GM18498 (cell line): Measurements from ENCODE around the gene POMT1.
"Not testable (repeated sequence)": the region's sequence is repeated elsewhere in the genome, so short reads cannot be mapped to it uniquely, and the experiment has no call there.

ENCODE experiments used
- ATAC-seq: cut with Tn5 transposase; IDR thresholded peaks from one replicate; pipeline ENCODE4 v1.9.1; 2021; ENCODE audit warnings: mild to moderate bottlenecking, moderate library complexity; ENCODE audit not compliant: unreplicated experiment

Gene POMT1

GRCh38 chr9:131495785-131496184, 6.9 kb upstream of the POMT1 start:
- ATAC-seq, result no peak

GRCh38 chr9:131496844-131497405, 5.8 kb upstream of the POMT1 start:
- ATAC-seq, result no peak

GRCh38 chr9:131499254-131499767, 3.4 kb upstream of the POMT1 start:
- ATAC-seq, result no peak

DNA sequence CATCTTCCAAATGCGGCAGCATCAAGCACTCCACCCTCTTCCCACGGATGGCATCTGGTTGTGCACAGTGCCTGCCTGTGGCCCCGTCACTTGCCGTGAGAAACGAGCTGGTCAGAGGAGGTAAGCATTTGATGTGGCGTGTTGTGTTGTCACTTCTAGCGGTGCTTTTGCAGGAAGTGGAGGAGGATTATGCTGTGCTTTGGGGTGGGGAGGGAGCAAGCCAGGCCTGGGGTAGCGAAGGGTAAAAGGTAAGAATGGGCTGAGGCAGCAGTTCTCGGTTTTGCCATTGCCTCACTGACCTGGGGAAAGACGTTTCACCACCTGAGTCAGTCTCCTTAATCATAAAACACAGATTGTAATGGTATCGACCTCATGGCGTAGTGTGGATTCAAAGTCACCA, 2.3 kb upstream of the POMT1 start:
- ATAC-seq, result no peak

DNA sequence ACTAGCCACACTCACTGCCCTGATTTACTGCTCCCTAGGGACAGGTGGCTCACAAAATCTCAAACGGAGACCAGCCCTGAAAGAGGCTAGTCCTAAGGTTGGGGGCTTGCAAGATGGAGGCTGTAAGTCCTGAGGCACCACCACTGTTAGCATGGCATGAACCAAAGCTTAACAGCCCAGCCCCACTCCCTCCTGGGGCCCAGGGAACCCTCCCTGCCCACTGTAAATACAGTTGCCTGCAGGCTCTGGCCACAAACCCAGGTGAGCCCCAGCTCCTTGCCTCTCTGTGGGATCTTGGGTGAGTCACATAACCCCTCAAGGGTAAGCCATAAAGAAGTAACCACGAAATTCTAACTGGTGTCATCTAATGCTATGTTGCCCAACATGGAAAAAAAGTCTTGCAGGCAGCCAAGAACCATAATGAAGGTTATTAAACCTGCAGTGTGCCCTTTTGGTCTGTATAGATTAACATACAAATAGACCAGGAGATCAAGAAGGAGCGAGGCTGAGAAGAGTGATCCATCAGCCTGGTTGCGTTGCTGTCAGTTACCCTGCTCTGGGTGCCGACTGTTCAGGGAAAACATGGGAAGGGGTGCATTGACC, 1.7 kb upstream of the POMT1 start:
- no peak for ATAC-seq

DNA sequence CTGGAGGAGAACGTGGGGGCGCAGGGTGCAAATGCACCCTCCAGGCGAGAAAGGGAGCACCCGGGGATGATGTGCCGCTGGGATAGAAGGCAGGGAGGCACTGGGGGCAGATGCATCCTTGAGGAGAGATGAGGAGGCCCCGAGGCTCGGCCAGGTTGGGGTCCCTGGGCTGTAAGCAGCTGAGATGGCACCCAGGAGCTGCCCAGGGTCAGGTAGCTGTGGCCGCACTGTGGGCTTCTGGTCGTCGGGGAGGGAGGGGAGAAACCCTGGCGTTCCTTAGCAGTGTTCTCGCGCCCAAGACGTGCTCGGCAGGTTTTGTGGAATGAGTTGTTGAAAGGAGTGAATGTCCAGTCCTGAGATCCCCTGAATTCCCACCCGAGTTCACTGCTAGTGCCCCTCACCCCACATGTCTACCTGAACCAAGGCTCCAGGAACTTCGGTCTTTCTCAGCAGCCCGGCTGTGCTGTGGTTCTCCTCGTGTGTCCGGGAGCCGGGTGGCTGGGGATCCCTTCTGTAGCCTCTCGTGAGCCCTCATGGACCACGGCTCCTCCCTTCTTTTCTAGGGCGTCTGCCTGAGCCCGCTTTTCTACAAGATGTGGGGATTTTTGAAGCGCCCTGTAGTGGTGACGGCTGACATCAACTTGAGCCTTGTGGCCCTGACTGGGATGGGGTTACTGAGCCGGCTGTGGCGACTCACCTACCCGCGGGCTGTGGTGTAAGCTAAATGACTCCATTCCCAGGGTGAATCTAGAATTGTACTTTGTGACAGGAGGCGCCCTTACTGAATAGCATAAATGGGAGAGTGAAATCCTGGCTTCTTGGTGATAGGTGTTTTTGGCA, 1.1 kb downstream of the POMT1 start:
- no peak for ATAC-seq

DNA sequence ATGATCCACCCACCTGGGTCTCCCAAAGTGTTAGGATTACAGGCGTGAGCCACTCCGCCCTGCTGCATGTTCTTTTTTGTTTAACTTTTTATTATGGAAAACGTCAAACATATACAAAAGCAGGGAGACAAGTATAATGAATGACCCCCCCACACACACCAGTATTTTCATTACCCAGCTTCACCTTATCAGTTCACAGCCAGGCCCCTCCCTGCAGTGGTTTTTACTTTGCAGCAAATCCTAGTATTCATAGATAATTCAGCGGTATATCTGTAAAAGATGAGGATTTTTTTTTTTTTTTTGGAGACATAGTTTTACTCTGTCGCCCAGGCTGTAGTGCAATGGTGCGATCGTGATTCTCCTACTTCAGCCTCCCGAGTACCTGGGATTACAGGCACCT, 2.3 kb downstream of the POMT1 start:
- ATAC-seq, result no peak

DNA sequence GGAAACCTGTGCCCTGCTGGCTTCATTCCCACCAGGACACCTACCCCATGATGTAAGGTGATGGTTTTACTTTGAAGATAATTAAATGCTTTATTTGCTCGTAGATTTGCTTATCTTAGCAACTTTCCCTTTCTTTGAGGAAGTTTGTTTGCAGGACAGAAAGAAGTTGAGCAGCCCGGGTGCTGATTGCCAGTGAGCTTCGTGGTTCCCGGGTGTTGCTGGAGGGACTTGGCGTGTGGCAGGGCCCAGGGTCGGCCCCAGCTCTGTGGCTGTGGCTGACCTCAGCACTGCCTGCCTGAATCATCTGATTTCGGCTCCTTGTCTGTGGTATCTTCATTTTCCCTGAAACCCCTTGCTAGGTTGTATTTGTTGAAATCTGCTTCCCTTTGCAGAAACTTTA, 8.7 kb downstream of the POMT1 start:
- no peak for ATAC-seq

DNA sequence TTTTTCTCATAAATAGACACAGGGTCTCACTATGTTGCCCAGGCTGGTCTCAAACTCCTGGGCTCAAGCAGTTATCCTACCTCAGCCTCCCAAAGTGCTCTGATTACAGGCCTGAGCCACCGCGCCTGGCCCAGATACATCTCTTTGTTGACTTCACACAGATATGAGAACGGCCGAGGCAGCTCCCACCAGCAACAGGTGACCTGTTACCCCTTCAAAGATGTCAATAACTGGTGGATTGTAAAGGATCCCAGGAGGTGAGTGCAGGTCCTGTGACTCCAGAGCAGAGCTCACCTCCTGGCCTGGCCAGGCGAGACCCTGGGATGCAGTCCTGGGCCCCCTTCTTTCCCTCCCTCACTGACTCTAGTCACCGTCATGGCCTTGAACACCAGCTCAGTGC, 9.2 kb downstream of the POMT1 start:
- no peak for ATAC-seq

DNA sequence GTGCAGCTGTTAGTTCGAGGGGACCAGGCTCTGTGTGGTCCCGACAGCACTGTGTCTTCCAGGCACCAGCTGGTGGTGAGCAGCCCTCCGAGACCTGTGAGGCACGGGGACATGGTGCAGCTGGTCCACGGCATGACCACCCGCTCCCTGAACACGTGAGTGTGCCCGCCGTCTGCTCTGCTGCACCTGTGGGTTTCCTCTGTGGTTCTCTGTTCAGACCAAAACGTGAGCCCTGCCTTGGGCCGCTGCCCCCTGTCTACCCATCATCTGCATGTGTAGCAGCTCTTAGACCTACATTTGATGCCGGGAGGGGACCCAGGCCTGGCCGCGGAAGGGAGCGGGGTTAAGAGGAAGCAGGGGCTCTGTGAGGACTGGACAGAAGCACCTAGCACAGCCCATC, 10.5 kb downstream of the POMT1 start:
- no peak for ATAC-seq

DNA sequence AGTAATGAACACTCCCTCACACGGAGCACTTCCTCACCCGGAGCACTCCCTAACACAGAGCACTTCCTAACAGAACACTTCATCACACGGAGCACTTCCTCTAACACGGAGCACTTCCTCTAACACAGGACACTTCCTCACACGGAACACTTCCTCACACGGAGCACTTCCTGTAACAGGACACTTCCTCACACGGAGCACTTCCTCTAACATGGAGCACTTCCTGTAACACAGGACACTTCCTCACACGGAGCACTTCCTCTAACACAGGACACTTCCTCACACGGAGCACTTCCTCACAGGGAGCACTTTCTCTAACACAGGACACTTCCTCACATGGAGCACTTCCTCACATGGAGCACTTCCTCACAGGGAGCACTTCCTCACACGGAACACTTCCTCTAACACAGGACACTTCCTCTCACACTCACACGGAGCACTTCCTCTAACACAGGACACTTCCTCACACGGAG, 12.9 kb downstream of the POMT1 start:
- ATAC-seq, result not testable (repeated sequence)

DNA sequence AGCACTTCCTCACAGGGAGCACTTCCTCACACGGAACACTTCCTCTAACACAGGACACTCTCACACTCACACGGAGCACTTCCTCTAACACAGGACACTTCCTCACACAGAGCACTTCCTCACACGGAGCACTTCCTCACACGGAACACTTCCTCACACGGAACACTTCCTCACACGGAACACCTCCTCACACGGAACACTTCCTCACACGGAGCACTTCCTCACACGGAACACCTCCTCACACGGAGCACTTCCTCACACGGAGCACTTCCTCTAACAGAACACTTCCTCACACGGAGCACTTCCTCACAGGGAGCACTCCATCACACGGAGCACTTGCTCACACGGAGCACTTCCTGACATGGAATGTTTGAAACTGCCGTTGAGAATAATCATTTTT, 13.4 kb downstream of the POMT1 start:
- ATAC-seq, result no peak

DNA sequence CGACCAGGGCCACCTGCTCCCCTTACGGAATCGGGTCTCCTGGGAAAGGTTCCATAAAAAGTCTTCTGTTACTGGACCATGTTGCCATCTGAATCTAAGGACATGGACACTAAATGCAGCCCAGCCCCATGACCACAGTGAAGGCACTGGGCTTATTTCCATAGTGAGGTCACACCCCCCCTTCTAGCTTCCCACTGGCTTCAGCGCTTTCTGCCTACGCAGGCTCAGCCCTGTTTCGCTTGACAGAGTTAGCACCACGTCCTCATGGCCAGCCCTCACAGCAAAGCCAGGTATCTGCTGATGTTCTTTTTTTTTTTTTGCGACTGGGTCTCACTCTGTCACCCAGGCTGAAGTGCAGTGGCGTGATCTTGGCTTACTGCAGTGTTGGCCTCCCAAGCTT, 14.2 kb downstream of the POMT1 start:
- no peak for ATAC-seq

GRCh38 chr9:131517761-131518190, 15.1 kb downstream of the POMT1 start:
- no peak for ATAC-seq

GRCh38 chr9:131518553-131518952, 15.8 kb downstream of the POMT1 start:
- no peak for ATAC-seq

DNA sequence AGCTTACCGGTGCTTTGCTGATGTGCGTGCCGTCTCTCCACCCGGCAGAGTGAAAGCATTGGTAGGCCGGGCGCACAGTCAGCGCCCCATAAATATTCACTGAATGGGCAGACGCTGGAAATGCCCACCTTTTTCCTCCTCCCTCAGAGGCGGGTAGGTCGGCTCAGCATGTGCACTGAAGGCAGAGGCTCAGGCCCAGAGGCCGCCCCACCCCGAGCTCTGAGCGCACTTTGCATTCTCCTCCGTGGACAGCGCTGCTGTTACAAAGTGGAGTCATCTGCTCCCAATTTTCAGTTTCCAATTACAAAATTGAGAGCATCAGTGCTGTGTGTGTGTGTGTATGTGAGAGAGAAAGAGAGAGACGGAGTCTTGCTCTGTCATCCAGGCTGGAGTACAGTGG, 17.8 kb downstream of the POMT1 start:
- ATAC-seq, result no peak

DNA sequence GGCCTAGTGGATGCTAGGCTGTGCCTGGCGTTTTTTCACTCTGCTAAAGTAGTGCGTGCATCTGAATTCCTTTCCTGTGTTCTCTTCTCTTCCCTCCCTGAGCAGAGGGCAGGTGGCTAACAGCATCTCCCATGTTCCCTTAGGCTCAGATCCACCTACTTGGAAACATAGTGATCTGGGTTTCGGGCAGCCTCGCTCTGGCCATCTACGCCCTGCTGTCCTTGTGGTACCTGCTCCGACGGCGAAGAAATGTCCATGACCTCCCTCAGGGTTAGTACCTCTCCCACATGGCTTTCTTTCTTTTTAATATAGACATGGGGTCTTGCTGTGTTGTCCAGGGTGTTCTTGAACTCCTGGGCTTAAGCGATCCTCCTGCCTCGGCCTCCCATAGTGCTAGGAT, 18.5 kb downstream of the POMT1 start:
- ATAC-seq, result no peak

- ATAC-seq, result no peak
Observed at GRCh38 chr9:131521822-131522221, 19.1 kb downstream of the POMT1 start.

- ATAC-seq, result no peak
Observed at GRCh38 chr9:131522257-131523085, 19.8 kb downstream of the POMT1 start.

DNA sequence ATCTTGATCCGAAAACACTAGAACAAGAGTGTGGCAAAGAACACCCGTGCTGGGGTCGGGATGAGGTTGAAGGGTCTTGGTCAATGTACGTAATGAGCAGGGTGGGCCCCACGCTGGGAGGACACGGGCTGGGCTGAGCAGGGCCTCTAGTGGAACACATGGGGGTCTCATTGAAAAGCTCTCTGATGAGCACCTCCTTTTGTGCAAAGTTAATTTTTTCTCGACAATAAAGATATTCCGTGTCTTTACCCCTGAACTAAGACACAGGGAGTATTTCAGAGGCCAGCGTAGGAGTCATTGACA, 20.3 kb downstream of the POMT1 start:
- no peak for ATAC-seq
